SU-DHL-6 (cell line): ENCODE data around the gene CFAP410.

Source experiments
- H2AFZ ChIP-seq: fragments of 200-600 bp; sonication (generic); 2 replicates; pipeline ENCODE4 v1.6.1; 2014; ENCODE audit warnings: low read depth, mild to moderate bottlenecking, moderate library complexity, mixed read lengths, antibody characterized with exemption, low read length; ENCODE audit not compliant: severe bottlenecking
- H3F3A ChIP-seq: fragments of 200-600 bp; shearing (Covaris generic); 2 replicates; pipeline ENCODE4 v1.6.0; 2016; ENCODE audit warnings: antibody characterized with exemption, mild to moderate bottlenecking; ENCODE audit not compliant: insufficient read depth
- H3K27ac ChIP-seq: fragments of 200-600 bp; sonication (generic); 2 replicates; pipeline ENCODE4 v1.5.1; 2016; ENCODE audit warnings: low read depth, mild to moderate bottlenecking, low read length, moderate library complexity, mixed read lengths
- H3K27me3 ChIP-seq: fragments of 200-600 bp; sonication (generic), shearing (Covaris generic); 2 replicates; pipeline ENCODE4 v1.6.0; 2014; ENCODE audit warnings: mild to moderate bottlenecking, low read length
- H3K36me3 ChIP-seq: fragments of 200-600 bp; sonication (generic); 2 replicates; pipeline ENCODE4 v1.6.1; 2014; ENCODE audit warnings: mild to moderate bottlenecking, low read length, mixed read lengths
- H3K4me2 ChIP-seq: fragments of 300-600, 200-600 bp; shearing (Covaris generic), sonication (generic); 2 replicates; pipeline ENCODE4 v1.6.0; 2014; ENCODE audit warnings: low read length, low read depth, mild to moderate bottlenecking; ENCODE audit not compliant: poor library complexity, severe bottlenecking
- H3K4me3 ChIP-seq: fragments of 200-600 bp; sonication (generic); 2 replicates; pipeline ENCODE4 v1.5.1; 2014; ENCODE audit warnings: antibody characterized with exemption, low read length, mild to moderate bottlenecking, mixed read lengths; ENCODE audit not compliant: insufficient read depth, poor library complexity, severe bottlenecking
- H3K79me2 ChIP-seq: fragments of 200-600 bp; sonication (generic); 2 replicates; pipeline ENCODE4 v1.6.1; 2014; ENCODE audit warnings: mild to moderate bottlenecking, low read length, moderate library complexity; ENCODE audit not compliant: insufficient read depth
- H3K9ac ChIP-seq: fragments of 200-600 bp; sonication (generic); 2 replicates; pipeline ENCODE4 v1.7.0; 2014; ENCODE audit warnings: mild to moderate bottlenecking, low read length
- H3K9me2 ChIP-seq: fragments of 200-600 bp; sonication (generic); replicated peaks from 2 replicates; pipeline ENCODE4 v1.6.1; 2014; ENCODE audit warnings: low read length; ENCODE audit not compliant: insufficient read depth
- H3K9me3 ChIP-seq: fragments of 200-600 bp; sonication (generic); 2 replicates; pipeline ENCODE4 v1.6.1; 2014; ENCODE audit warnings: low read length, mixed read lengths; ENCODE audit not compliant: insufficient read depth
- H4K20me1 ChIP-seq: fragments of 200-600 bp; sonication (generic); 2 replicates; pipeline ENCODE4 v1.6.1; 2014; ENCODE audit warnings: low read depth, mild to moderate bottlenecking, antibody characterized with exemption, low read length, moderate library complexity, mixed read lengths
- EZH2phosphoT487 ChIP-seq: fragments of 200-600 bp; sonication (generic), shearing (Covaris generic); conservative IDR thresholded peaks from 2 replicates; pipeline ENCODE4 v1.6.1; 2018; ENCODE audit warnings: mild to moderate bottlenecking, antibody characterized with exemption, low read length, moderate library complexity, mixed read lengths
- TF ChIP-seq, protein P1 (sequence below): fragments of 200-600 bp; sonication (generic); IDR thresholded peaks from one replicate; pipeline ENCODE4 v1.5.1; 2017; ENCODE audit warnings: antibody characterized with exemption, mild to moderate bottlenecking, low read length, moderate library complexity; ENCODE audit not compliant: insufficient read depth, poor library complexity, severe bottlenecking

Gene CFAP410

DNA sequence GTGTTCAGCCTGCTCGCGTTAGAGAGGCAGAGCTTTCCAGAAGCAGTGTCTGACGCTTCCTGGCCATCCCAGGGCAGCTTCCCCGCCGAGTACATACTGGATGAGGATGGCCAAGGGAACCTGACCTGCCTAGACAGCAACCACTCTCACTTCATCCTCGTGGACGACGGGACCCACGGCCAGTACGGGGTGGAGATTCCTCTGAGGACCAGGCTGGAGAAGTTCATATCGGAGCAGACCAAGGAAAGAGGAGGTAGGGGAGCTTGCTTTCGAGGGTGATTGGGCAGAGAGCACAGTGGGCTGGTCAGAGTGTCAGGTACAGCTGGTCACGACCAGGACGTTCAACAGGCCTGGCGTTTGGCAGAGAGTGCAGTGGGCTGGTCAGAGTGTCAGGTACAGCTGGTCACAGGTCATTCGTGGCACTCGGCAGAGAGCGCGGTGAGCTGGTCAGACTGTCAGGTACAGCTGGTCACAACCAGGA is 36.6 kb upstream of the CFAP410 start:
- Histone ChIP-seq H3K36me3 (no peaks in the 10 kb centered on the region), H3K4me2 (no peak overlapping the region), H3K79me2 (no peaks in the 10 kb centered on the region), H3K9me2 (no peaks in the 10 kb centered on the region), H3F3A (no peaks in the 10 kb centered on the region), H3K27ac (no peak overlapping the region), H3K4me3 (no peak overlapping the region), H3K27me3 (no peaks in the 10 kb centered on the region), H3K9me3 (no peaks in the 10 kb centered on the region), H4K20me1 (no peaks in the 10 kb centered on the region), H2AFZ (no peak overlapping the region), H3K9ac (no peak overlapping the region)
- TF ChIP-seq, protein P1, sequence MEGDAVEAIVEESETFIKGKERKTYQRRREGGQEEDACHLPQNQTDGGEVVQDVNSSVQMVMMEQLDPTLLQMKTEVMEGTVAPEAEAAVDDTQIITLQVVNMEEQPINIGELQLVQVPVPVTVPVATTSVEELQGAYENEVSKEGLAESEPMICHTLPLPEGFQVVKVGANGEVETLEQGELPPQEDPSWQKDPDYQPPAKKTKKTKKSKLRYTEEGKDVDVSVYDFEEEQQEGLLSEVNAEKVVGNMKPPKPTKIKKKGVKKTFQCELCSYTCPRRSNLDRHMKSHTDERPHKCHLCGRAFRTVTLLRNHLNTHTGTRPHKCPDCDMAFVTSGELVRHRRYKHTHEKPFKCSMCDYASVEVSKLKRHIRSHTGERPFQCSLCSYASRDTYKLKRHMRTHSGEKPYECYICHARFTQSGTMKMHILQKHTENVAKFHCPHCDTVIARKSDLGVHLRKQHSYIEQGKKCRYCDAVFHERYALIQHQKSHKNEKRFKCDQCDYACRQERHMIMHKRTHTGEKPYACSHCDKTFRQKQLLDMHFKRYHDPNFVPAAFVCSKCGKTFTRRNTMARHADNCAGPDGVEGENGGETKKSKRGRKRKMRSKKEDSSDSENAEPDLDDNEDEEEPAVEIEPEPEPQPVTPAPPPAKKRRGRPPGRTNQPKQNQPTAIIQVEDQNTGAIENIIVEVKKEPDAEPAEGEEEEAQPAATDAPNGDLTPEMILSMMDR = no peak
- no peak for TF ChIP-seq EZH2phosphoT487

DNA sequence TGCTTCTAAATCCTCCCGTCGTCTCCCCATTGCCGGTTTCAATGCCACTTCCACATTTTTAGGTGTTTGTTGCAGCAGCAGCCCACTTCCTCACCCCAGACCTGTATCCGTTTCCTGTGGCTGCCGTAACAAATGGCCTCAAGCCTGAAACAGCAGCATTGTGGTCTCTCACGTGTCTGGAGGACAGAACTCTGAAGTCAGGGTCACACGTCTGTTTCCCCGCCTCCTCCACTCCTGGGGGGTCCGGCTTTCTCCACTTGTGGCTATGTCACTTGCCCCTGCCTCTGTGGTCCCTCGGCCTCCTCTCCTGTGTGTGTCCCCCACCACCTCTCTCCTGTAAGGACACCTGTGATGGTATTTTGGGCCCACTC is 36.1 kb upstream of the CFAP410 start:
- TF ChIP-seq, protein P1 = no peak
- no peak for TF ChIP-seq EZH2phosphoT487
- Histone ChIP-seq H3K27me3 (no peaks in the 10 kb centered on the region), H3F3A (no peaks in the 10 kb centered on the region), H3K9ac (no peak overlapping the region), H2AFZ (no peak overlapping the region), H3K9me3 (no peaks in the 10 kb centered on the region), H3K27ac (no peak overlapping the region), H3K36me3 (no peaks in the 10 kb centered on the region), H3K79me2 (no peaks in the 10 kb centered on the region), H3K9me2 (no peaks in the 10 kb centered on the region), H3K4me3 (no peak overlapping the region), H3K4me2 (no peak overlapping the region), H4K20me1 (no peaks in the 10 kb centered on the region)

DNA sequence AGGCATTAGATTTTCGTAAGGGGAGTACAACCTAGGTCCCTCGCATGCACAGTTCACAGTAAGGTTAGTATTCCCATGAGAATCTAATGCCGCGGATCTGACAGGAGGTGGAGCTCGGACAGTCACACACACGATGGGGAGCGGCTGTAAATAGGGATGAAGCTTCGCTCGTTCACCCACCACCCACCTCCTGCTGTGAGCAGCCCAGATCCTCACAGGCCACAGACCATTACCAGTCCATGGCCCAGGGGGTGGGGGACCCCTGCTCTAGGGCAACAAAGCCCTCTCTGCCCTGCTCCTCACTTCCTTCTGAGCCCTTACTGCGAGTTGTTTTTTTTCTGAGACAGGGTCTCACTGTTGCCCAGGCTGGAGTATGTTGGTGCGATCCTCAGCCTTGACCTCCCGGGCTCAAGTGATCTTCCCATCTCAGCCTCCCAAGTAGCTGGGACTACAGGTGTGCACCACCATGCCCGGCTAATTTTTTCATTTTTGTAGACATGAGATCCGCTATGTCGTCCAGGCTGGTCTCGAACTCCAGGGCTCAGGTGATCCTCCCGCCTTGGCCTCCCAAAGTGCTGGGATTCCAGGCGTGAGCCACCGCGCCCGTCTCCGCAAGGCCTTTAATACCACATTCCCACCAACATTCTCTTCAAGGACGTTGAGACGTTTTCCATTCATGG is 35.6 kb upstream of the CFAP410 start:
- no peaks in the 10 kb centered on the region for H3K9me2 ChIP-seq
- H3K27me3 ChIP-seq = no peaks in the 10 kb centered on the region
- H3K9ac ChIP-seq = no peak overlapping the region
- no peaks in the 10 kb centered on the region for H3K79me2 ChIP-seq
- no peaks in the 10 kb centered on the region for H3K9me3 ChIP-seq
- no peak for TF ChIP-seq EZH2phosphoT487
- TF ChIP-seq, protein P1 = no peak
- H3K36me3 ChIP-seq = no peaks in the 10 kb centered on the region
- no peak overlapping the region for H3K27ac ChIP-seq
- H2AFZ ChIP-seq = no peak overlapping the region
- no peaks in the 10 kb centered on the region for H3F3A ChIP-seq
- H3K4me2 ChIP-seq = no peak overlapping the region
- H4K20me1 ChIP-seq = no peaks in the 10 kb centered on the region
- no peak overlapping the region for H3K4me3 ChIP-seq
